ENCODE measurements around the gene RAB30. TPM values are rescaled to one million over a fixed set of nuclear protein-coding genes. Genes with fewer than 3 reads are reported as not detected.

RAB30 gene
- polyA plus RNA-seq, 2 donors: 0.90 to 1.8 TPM

DNA sequence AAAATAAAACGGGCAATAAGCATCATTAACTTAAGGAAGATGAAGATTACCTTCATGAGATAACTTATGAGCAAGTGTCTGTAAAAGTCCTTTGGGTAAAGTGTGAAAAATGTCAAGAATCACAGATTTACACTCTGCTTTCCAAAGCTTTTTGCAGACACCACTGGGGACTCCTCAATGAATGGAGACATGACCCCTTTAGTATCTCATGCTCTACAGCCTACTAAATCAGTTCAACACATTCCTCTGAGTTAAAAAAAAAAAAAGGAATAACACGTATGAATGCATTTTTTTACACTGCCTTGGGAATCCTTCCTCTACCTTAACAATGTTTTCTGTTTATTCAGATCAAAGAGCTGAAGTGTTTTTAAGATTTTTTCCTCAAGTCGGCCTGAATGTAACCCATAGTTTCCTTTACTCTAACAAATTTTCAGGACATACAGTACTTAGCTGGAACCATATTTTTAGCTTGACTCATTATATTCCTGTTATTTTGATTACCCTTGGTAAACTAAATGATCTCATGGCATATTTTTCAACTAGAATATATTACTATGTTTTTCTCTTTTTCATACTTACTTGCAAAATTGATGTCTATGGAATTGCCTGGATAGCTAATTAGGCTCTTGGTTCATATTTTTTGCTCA is 25.9 kb upstream of the RAB30 start:
- WGBS, 2 donors: 56 to 65% methylated on average over 3 of the region's 3 CpGs
- H3K9me3 ChIP-seq (ENCODE audit: control insufficient read depth in 2 of 2, insufficient read depth in 1 of 2, low read depth in 1 of 2, low read length in 1 of 2): no peaks in the 10 kb centered on the region
- H3K27ac ChIP-seq (ENCODE audit: low read depth in 2 of 2, low read length in 1 of 2): no peak overlapping the region
- no peaks in the 10 kb centered on the region for H3K4me1 ChIP-seq (ENCODE audit: control insufficient read depth in 2 of 2, insufficient read depth in 2 of 2, low read length in 1 of 2)
- H3K27me3 ChIP-seq (ENCODE audit: control insufficient read depth in 1 of 2, insufficient read depth in 2 of 2, low read length in 2 of 2): no peaks in the 10 kb centered on the region
- H3K4me3 ChIP-seq (ENCODE audit: low read depth in 1 of 2, low read length in 2 of 2): no peak overlapping the region
- no peaks in the 10 kb centered on the region for H3K36me3 ChIP-seq (ENCODE audit: control insufficient read depth in 2 of 2, insufficient read depth in 2 of 2, low read length in 1 of 2)

DNA sequence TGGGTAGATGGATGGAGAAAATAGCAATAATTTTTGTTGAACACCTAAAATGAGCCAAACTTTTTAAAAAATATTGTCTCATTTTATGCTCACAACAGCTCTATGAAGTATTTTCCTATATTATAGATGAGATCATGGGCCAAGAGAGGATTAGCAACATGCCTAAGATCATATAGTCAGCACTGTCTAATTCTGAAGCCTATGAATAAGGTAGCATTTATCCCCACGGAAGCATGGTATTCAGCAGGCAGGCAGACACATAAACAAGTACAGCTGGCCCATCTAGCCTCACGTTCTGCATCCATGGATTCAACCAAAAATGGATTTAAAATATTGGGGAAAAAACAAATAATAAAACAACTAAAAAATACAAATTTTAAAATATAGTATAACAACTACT is 21.9 kb upstream of the RAB30 start:
- no peaks in the 10 kb centered on the region for H3K4me1 ChIP-seq (ENCODE audit: control insufficient read depth in 2 of 2, insufficient read depth in 2 of 2, low read length in 1 of 2)
- no peaks in the 10 kb centered on the region for H3K9me3 ChIP-seq (ENCODE audit: control insufficient read depth in 2 of 2, insufficient read depth in 1 of 2, low read depth in 1 of 2, low read length in 1 of 2)
- H3K36me3 ChIP-seq (ENCODE audit: control insufficient read depth in 2 of 2, insufficient read depth in 2 of 2, low read length in 1 of 2): no peaks in the 10 kb centered on the region
- H3K27me3 ChIP-seq (ENCODE audit: control insufficient read depth in 1 of 2, insufficient read depth in 2 of 2, low read length in 2 of 2): no peaks in the 10 kb centered on the region
- no peak overlapping the region for H3K4me3 ChIP-seq (ENCODE audit: low read depth in 1 of 2, low read length in 2 of 2)
- 19 to 43% methylated on average over 2 of the region's 2 CpGs for WGBS, 2 donors
- no peak overlapping the region for H3K27ac ChIP-seq (ENCODE audit: low read depth in 2 of 2, low read length in 1 of 2)

DNA sequence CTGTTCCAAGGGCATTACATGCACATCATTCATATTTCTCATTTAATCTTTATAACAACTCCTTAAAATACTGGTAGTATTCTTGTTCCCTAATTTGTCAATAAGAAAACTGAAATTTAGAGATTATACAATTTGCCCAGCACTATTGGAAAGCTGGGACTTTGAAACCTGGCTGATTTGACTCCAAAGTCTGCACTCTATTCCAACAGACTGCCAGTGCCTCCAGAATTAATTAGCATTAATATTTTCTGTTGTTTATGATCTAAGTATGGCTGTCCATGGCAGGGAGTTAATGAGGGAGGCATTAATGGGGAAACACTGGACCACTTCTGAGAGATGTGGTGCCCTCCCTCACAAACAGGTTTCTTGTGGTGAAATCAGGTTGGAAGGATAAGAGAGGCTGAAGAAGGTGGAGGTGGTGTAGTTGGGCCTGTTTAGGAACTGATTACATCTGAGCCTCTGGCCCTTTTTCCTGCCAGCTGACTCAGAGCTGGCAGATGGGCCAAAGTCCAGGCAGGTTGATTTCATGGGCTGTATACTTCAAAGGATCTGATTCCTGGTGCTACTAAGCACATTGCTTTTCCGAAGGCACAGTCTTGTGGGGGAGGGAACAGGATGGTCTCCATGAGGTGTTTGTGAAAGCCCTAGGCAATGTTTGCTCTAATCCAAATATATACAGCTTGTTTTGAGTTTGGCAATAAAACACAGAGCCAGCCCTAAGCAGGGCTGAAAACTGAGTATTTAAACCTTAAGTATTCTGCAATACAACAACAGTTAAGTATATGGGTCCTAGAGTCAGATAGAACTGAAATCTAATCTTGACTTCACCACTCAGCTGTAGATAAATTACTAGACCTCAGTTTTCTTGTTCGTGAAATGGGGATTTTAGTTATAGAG is 21.0 kb upstream of the RAB30 start:
- no peak overlapping the region for H3K4me3 ChIP-seq (ENCODE audit: low read depth in 1 of 2, low read length in 2 of 2)
- no peak overlapping the region for H3K27ac ChIP-seq (ENCODE audit: low read depth in 2 of 2, low read length in 1 of 2)
- no peaks in the 10 kb centered on the region for H3K9me3 ChIP-seq (ENCODE audit: control insufficient read depth in 2 of 2, insufficient read depth in 1 of 2, low read depth in 1 of 2, low read length in 1 of 2)
- WGBS, 2 donors: 47 to 50% methylated on average over 2 of the region's 2 CpGs
- no peaks in the 10 kb centered on the region for H3K4me1 ChIP-seq (ENCODE audit: control insufficient read depth in 2 of 2, insufficient read depth in 2 of 2, low read length in 1 of 2)
- no peaks in the 10 kb centered on the region for H3K36me3 ChIP-seq (ENCODE audit: control insufficient read depth in 2 of 2, insufficient read depth in 2 of 2, low read length in 1 of 2)
- no peaks in the 10 kb centered on the region for H3K27me3 ChIP-seq (ENCODE audit: control insufficient read depth in 1 of 2, insufficient read depth in 2 of 2, low read length in 2 of 2)

DNA sequence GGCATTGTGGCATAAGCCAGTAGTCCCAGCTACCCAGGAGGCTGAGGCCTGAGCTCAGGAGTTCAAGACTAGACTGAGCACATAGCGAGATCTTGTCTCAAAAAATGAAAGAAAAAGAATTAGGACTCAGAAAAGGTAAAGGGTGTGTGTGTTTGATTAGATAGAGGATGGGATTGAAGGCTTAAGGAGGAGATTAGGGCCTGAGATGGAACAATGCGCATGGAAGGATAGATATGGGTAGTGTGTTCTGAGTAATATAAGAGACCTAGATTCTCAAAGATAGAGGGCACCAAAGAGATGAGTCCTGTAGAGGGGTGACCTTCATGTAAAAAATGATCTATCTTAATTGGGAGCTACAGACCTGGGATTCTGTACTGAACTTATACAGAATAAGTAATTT is 17.3 kb upstream of the RAB30 start:
- Histone ChIP-seq H3K4me3 (ENCODE audit: low read depth in 1 of 2, low read length in 2 of 2) (no peak overlapping the region), H3K9me3 (ENCODE audit: control insufficient read depth in 2 of 2, insufficient read depth in 1 of 2, low read depth in 1 of 2, low read length in 1 of 2) (no peaks in the 10 kb centered on the region), H3K36me3 (ENCODE audit: control insufficient read depth in 2 of 2, insufficient read depth in 2 of 2, low read length in 1 of 2) (no peaks in the 10 kb centered on the region), H3K27ac (ENCODE audit: low read depth in 2 of 2, low read length in 1 of 2) (no peak overlapping the region), H3K4me1 (ENCODE audit: control insufficient read depth in 2 of 2, insufficient read depth in 2 of 2, low read length in 1 of 2) (no peaks in the 10 kb centered on the region), H3K27me3 (ENCODE audit: control insufficient read depth in 1 of 2, insufficient read depth in 2 of 2, low read length in 2 of 2) (no peaks in the 10 kb centered on the region)
- WGBS, 2 donors: 87 to 89% methylated on average over 2 of the region's 2 CpGs

DNA sequence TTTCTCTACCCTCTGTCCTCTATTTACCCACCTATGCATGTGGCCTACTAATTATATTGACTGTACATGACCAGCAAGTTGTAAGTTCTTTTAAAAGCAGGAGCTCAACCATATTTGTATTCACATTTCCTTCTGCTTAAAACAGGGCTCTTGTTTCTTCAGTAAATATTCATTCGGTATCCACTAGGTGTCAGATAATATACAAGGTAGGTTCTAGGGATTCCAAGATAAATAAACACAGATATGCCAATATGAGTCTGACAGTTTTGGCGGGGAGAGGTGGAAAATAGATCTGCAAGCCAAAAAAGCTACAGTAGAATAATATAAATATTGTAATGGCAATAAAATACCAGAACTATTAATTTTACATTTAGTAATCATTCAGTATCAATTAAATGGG is 15.3 kb upstream of the RAB30 start:
- H3K4me3 ChIP-seq (ENCODE audit: low read depth in 1 of 2, low read length in 2 of 2): no peak overlapping the region
- no peaks in the 10 kb centered on the region for H3K27me3 ChIP-seq (ENCODE audit: control insufficient read depth in 1 of 2, insufficient read depth in 2 of 2, low read length in 2 of 2)
- 18 to 25% methylated on average over 2 of the region's 2 CpGs for WGBS, 2 donors
- H3K36me3 ChIP-seq (ENCODE audit: control insufficient read depth in 2 of 2, insufficient read depth in 2 of 2, low read length in 1 of 2): no peaks in the 10 kb centered on the region
- H3K27ac ChIP-seq (ENCODE audit: low read depth in 2 of 2, low read length in 1 of 2): no peak overlapping the region
- H3K4me1 ChIP-seq (ENCODE audit: control insufficient read depth in 2 of 2, insufficient read depth in 2 of 2, low read length in 1 of 2): no peaks in the 10 kb centered on the region
- no peaks in the 10 kb centered on the region for H3K9me3 ChIP-seq (ENCODE audit: control insufficient read depth in 2 of 2, insufficient read depth in 1 of 2, low read depth in 1 of 2, low read length in 1 of 2)

DNA sequence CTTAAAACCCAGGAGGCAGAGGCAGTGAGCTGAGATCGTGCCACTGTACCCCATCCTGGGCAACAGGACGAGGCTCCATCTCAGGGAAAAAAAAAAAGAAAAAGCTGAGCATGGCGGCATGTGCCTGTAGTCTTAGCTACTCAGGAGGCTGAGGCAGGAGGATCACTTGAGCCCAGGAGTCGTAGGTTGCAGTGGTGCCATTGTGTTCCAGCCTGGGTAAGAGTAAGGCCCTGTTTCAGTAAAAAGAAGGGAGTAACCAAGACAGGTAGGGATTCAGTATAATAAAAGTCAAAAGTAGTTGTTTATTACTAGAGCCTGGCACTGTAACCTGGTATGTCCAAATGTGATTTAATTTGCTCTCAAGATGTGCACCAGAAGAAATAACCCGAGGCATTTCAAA is 8.1 kb upstream of the RAB30 start:
- 84 to 89% methylated on average over 5 of the region's 5 CpGs for WGBS, 2 donors
- no peaks in the 10 kb centered on the region for H3K4me1 ChIP-seq (ENCODE audit: control insufficient read depth in 2 of 2, insufficient read depth in 2 of 2, low read length in 1 of 2)

DNA sequence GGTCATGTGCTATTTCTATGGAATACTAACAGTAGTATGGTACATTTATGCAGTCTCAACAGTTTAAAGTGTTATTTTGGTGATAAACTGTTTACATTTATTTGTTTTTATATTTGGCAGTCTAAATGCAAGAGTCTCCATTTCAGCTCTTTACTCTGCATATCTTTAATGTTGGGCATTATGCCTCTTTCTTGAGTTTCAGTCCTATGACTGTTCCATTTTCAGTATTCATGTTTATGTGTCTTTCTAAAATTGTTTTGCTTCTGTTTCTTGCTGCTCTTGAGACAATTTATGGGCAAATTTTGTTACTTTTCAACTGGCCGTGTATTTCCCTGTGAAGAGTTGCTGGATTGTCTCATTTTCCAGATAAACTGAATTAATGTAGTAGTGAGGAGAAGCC is 6.6 kb upstream of the RAB30 start:
- H3K9me3 ChIP-seq (ENCODE audit: control insufficient read depth in 2 of 2, insufficient read depth in 1 of 2, low read depth in 1 of 2, low read length in 1 of 2): no peaks in the 10 kb centered on the region
- no peak overlapping the region for H3K4me3 ChIP-seq (ENCODE audit: low read depth in 1 of 2, low read length in 2 of 2)
- H3K36me3 ChIP-seq (ENCODE audit: control insufficient read depth in 2 of 2, insufficient read depth in 2 of 2, low read length in 1 of 2): no peaks in the 10 kb centered on the region
- WGBS, 2 donors: 84 to 91% methylated on average over 1 of the region's 1 CpG
- no peaks in the 10 kb centered on the region for H3K4me1 ChIP-seq (ENCODE audit: control insufficient read depth in 2 of 2, insufficient read depth in 2 of 2, low read length in 1 of 2)
- H3K27me3 ChIP-seq (ENCODE audit: control insufficient read depth in 1 of 2, insufficient read depth in 2 of 2, low read length in 2 of 2): no peaks in the 10 kb centered on the region
- H3K27ac ChIP-seq (ENCODE audit: low read depth in 2 of 2, low read length in 1 of 2): no peak overlapping the region

More for the DNA sequence above, 8.1 kb upstream of the RAB30 start:
- Histone ChIP-seq H3K36me3 (ENCODE audit: control insufficient read depth in 2 of 2, insufficient read depth in 2 of 2, low read length in 1 of 2) (no peaks in the 10 kb centered on the region), H3K4me3 (ENCODE audit: low read depth in 1 of 2, low read length in 2 of 2) (no peak overlapping the region), H3K27ac (ENCODE audit: low read depth in 2 of 2, low read length in 1 of 2) (no peak overlapping the region), H3K27me3 (ENCODE audit: control insufficient read depth in 1 of 2, insufficient read depth in 2 of 2, low read length in 2 of 2) (no peaks in the 10 kb centered on the region), H3K9me3 (ENCODE audit: control insufficient read depth in 2 of 2, insufficient read depth in 1 of 2, low read depth in 1 of 2, low read length in 1 of 2) (no peaks in the 10 kb centered on the region)

DNA sequence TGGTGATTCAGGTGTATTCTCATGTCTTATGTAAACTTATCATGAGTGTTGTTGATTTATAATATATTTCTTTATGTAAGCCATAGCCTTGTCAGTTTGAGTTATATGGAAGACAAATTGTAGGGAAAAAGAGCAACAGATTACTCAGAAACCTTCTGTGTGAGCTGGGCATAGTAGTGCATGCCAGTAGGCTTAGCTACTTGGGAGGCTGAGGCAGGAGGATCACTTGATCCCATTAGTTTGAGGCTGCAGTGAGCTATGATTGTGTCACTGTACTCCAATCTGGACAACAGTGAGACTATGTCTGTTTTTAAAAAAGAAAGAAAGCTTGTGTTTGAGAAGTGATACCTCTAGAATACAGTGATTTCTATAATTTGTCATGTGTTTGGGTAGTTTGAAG is 2.2 kb upstream of the RAB30 start:
- no peaks in the 10 kb centered on the region for H3K27me3 ChIP-seq (ENCODE audit: control insufficient read depth in 1 of 2, insufficient read depth in 2 of 2, low read length in 2 of 2)
- H3K27ac ChIP-seq (ENCODE audit: low read depth in 2 of 2, low read length in 1 of 2): no peak overlapping the region
- no peaks in the 10 kb centered on the region for H3K36me3 ChIP-seq (ENCODE audit: control insufficient read depth in 2 of 2, insufficient read depth in 2 of 2, low read length in 1 of 2)
- no peak overlapping the region for H3K4me3 ChIP-seq (ENCODE audit: low read depth in 1 of 2, low read length in 2 of 2)
- no peaks in the 10 kb centered on the region for H3K9me3 ChIP-seq (ENCODE audit: control insufficient read depth in 2 of 2, insufficient read depth in 1 of 2, low read depth in 1 of 2, low read length in 1 of 2)
- H3K4me1 ChIP-seq (ENCODE audit: control insufficient read depth in 2 of 2, insufficient read depth in 2 of 2, low read length in 1 of 2): peaks cover 0 to 2% of the 10 kb centered on the region in 2 donors

DNA sequence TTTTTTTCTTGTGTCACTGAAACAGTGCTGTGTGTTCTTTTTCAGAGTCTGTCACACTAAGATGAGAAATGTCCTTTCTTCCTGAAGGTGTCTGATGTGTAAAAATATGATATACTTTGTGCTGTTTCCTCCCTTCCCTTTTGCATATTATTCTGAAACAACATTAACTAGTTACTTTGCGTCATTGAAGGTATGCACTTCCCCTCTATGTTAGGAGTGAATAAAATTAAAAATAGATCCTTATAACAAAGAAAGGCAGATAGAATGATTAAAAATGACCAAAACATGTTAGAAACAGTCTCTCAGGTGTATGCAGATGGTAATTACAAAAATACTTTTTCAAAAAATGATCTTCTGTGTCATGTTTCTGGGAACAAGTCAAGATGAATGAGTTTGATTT is 1.6 kb upstream of the RAB30 start:
- no peaks in the 10 kb centered on the region for H3K36me3 ChIP-seq (ENCODE audit: control insufficient read depth in 2 of 2, insufficient read depth in 2 of 2, low read length in 1 of 2)
- no peaks in the 10 kb centered on the region for H3K27me3 ChIP-seq (ENCODE audit: control insufficient read depth in 1 of 2, insufficient read depth in 2 of 2, low read length in 2 of 2)
- WGBS, 2 donors: 67 to 71% methylated on average over 1 of the region's 1 CpG
- peak overlapping the region in 1 of 2 donors; percentile 94 for H3K4me3 ChIP-seq (ENCODE audit: low read depth in 1 of 2, low read length in 2 of 2)
- peaks cover 0 to 2% of the 10 kb centered on the region in 2 donors for H3K4me1 ChIP-seq (ENCODE audit: control insufficient read depth in 2 of 2, insufficient read depth in 2 of 2, low read length in 1 of 2)
- H3K27ac ChIP-seq (ENCODE audit: low read depth in 2 of 2, low read length in 1 of 2): no peak overlapping the region
- no peaks in the 10 kb centered on the region for H3K9me3 ChIP-seq (ENCODE audit: control insufficient read depth in 2 of 2, insufficient read depth in 1 of 2, low read depth in 1 of 2, low read length in 1 of 2)

Data from esophagus (tissue), 2 donors.